HepG2 (cell line): Measurements from ENCODE around the gene TTN. TPM values are rescaled to one million over a fixed set of nuclear protein-coding genes. Genes with fewer than 3 reads are reported as not detected.

Experiments
- ATAC-seq: fragments of 200-7000 bp; cut with Tn5 transposase; 3 replicates; pipeline ENCODE4 v1.9.1; 2020; ENCODE audit warnings: mild to moderate bottlenecking, moderate library complexity
- BruUV-seq: library from RNA; stranded (reverse); fragments of 400-500 nt; replicated peaks from 2 replicates; lab custom pipeline; 2021; lab: Mats Ljungman, UMichigan
- CTCF ChIA-PET: fragments of 300-600 bp; formaldehyde crosslinking; extraction: SDS; loops from one replicate; lab custom pipeline; 2021; ENCODE audit warnings: low total read pairs, inconsistent platforms, low intra/inter-chr PET ratio; lab: Yijun Ruan, JAX
- POLR2A ChIA-PET: fragments of 350-600 bp; sonication (Branson Sonifier 250); formaldehyde crosslinking; loops from one replicate; lab custom pipeline; 2020; ENCODE audit warnings: antibody characterized with exemption, inconsistent platforms; lab: Yijun Ruan, JAX
- DNase-seq: peaks from one replicate; pipeline ENCODE4 v3.0.0-alpha.2; 2015; ENCODE audit warnings: low spot score
- FAIRE-seq: peaks from 3 replicates; lab custom pipeline; 2011; peaks lifted over from hg19 to GRCh38; lab: Jason Lieb, UNC
- H2AFZ ChIP-seq: one replicate; pipeline ENCODE4 v1.6.1; 2011; ENCODE audit warnings: low read length, inconsistent platforms
- H3K27ac ChIP-seq: fragments of 300-600 bp; 3 replicates; pipeline ENCODE4 v1.8.0; 2011; ENCODE audit warnings: mixed run types, mild to moderate bottlenecking, mixed read lengths, low read length, inconsistent platforms; ENCODE audit not compliant: insufficient read depth; ENCODE audit errors: extremely low read length
- H3K27me3 ChIP-seq, 2 experiments: fragments of 200-600 bp in 1 of 2; 2 replicates in 1 of 2; 3 replicates in 1 of 2; pipeline versions ENCODE4 v1.6.0 to v1.8.0; 2011; ENCODE audit warnings: low read length in 2 of 2, mild to moderate bottlenecking in 2 of 2, moderate library complexity in 2 of 2, inconsistent platforms in 1 of 2; ENCODE audit not compliant: insufficient read depth in 2 of 2, control insufficient read depth in 1 of 2
- H3K36me3 ChIP-seq, 2 experiments: fragments of 200-600 bp in 1 of 2; replicated peaks in 1 of 2; 2 replicates in 1 of 2; 3 replicates in 1 of 2; pipeline versions ENCODE4 v1.5.1 to v1.8.0; 2011; ENCODE audit warnings: low read length in 2 of 2, inconsistent platforms in 1 of 2; ENCODE audit not compliant: insufficient read depth in 2 of 2, control insufficient read depth in 1 of 2
- H3K4me1 ChIP-seq: 2 replicates; pipeline ENCODE4 v1.5.1; 2012; ENCODE audit warnings: low read length, inconsistent platforms; ENCODE audit not compliant: insufficient read depth
- H3K4me2 ChIP-seq: 2 replicates; pipeline ENCODE4 v1.6.0; 2011; ENCODE audit warnings: low read depth, low read length, inconsistent platforms
- H3K4me3 ChIP-seq, 3 experiments: fragments of 200-600 bp in 1 of 3; sonication (generic), shearing (Covaris generic) in 1 of 3; replicated peaks in 1 of 3; 2 replicates each; pipeline ENCODE4 v1.5.1; 2011 to 2016; ENCODE audit warnings: low read length in 3 of 3, inconsistent platforms in 2 of 3, low read depth in 2 of 3, mild to moderate bottlenecking in 2 of 3, control low read depth in 1 of 3, mixed read lengths in 1 of 3; ENCODE audit not compliant: insufficient read depth in 1 of 3
- H3K79me2 ChIP-seq: one replicate; pipeline ENCODE4 v1.6.1; 2011; ENCODE audit warnings: low read length, inconsistent platforms; ENCODE audit not compliant: insufficient read depth
- H3K9ac ChIP-seq: 2 replicates; pipeline ENCODE4 v1.6.0; 2011; ENCODE audit warnings: mild to moderate bottlenecking, low read depth, low read length, inconsistent platforms; ENCODE audit not compliant: insufficient read depth
- H3K9me3 ChIP-seq: 2 replicates; pipeline ENCODE4 v1.5.1; 2012; ENCODE audit warnings: mild to moderate bottlenecking, low read length
- H4K20me1 ChIP-seq: 2 replicates; pipeline ENCODE4 v1.6.0; 2011; ENCODE audit warnings: inconsistent platforms, mild to moderate bottlenecking, low read length, moderate library complexity; ENCODE audit not compliant: insufficient read depth
- CENPT ChIP-seq: sonication (generic); formaldehyde crosslinking; IDR thresholded peaks from 2 replicates; pipeline ENCODE4 v1.8.0; 2022; ENCODE audit warnings: low read depth, mild to moderate bottlenecking, moderate library complexity, missing genetic modification reagents
- CERS6 ChIP-seq: sonication (generic); formaldehyde crosslinking; IDR thresholded peaks from 2 replicates; pipeline ENCODE4 v1.5.0; 2020; ENCODE audit warnings: missing genetic modification reagents
- MAFF ChIP-seq: IDR thresholded peaks from 2 replicates; pipeline ENCODE4 v1.6.1; 2011; ENCODE audit warnings: low read depth, low read length, improper control_type of control experiment
- MAFK ChIP-seq, 2 experiments: IDR thresholded peaks in 1 of 2; conservative IDR thresholded peaks in 1 of 2; 2 replicates each; pipeline ENCODE4 v1.6.1; 2011; ENCODE audit warnings: improper control_type of control experiment in 2 of 2, low read length in 2 of 2
- RORA ChIP-seq: sonication (generic); formaldehyde crosslinking; IDR thresholded peaks from 2 replicates; pipeline ENCODE4 v1.5.0; 2020; ENCODE audit warnings: mild to moderate bottlenecking, missing genetic modification reagents, moderate library complexity
- XBP1 ChIP-seq: sonication (generic); formaldehyde crosslinking; IDR thresholded peaks from 2 replicates; pipeline ENCODE4 v1.5.0; 2020; ENCODE audit warnings: missing genetic modification reagents
- ZNF383 ChIP-seq: sonication (generic); formaldehyde crosslinking; IDR thresholded peaks from 2 replicates; pipeline ENCODE4 v1.4.0; 2020; ENCODE audit warnings: missing genetic modification reagents, mild to moderate bottlenecking, borderline replicate concordance
- ZNF790 ChIP-seq: sonication (generic); formaldehyde crosslinking; IDR thresholded peaks from 2 replicates; pipeline ENCODE4 v1.8.0; 2022; ENCODE audit warnings: missing genetic modification reagents, mild to moderate bottlenecking, borderline replicate concordance
- WGBS: methylation state at CpG from one replicate; pipeline ENCODE4 v1.1.6; 2017; ENCODE audit warnings: low lambda C conversion rate; 5-methylcytosine and 5-hydroxymethylcytosine counted together
- in situ Hi-C: cut with HindIII; loops from 2 replicates; pipeline ENCODE4 v1.10.0; 2017; ENCODE audit warnings: low pct_unique_long_range_greater_than_20kb; ENCODE audit not compliant: extremely low pct_ligation_motif_present
- intact Hi-C: fragments of 100-400 bp; cut with micrococcal nuclease; formaldehyde crosslinking; loops from one replicate; pipeline ENCODE4 v1.10.0; 2022; ENCODE audit not compliant: unreplicated experiment
- polyA plus RNA-seq, 8 experiments: library from polyadenylated mRNA; depleted of rRNA in 3 of 8; stranded (reverse) in 7 of 8; unstranded in 1 of 8; fragments of >200 nt; fragmentation: Illumina TruSeq in 4 of 8; extraction: Trizol in 4 of 8; gene quantifications; 2 replicates each; pipeline versions ENCODE4 v1.2.1 to v1.2.3, GENCODE V29; 2011 to 2016; ENCODE audit warnings: low read depth in 4 of 8, missing spikeins in 1 of 8, mixed read lengths in 1 of 8; ENCODE audit not compliant: insufficient read depth in 1 of 8
- total RNA-seq, 5 experiments: library from RNA; depleted of rRNA; stranded (reverse); fragments of >200 nt; fragmentation: Illumina TruSeq; extraction: Trizol; gene quantifications; 2 replicates each; pipeline ENCODE4 v1.2.3, GENCODE V29; 2016; ENCODE audit warnings: low read depth in 1 of 5
- TF ChIP-seq, protein P1 (sequence below): sonication (generic); formaldehyde crosslinking; IDR thresholded peaks from 2 replicates; pipeline ENCODE4 v1.5.1; 2020; ENCODE audit warnings: mild to moderate bottlenecking, missing genetic modification reagents

Gene TTN
- total and polyA plus RNA-seq, 2 of the 13 experiments (the other 11 are each of a cell fraction or from before 2014, with no cell fraction given) = under 0.01 TPM

DNA sequence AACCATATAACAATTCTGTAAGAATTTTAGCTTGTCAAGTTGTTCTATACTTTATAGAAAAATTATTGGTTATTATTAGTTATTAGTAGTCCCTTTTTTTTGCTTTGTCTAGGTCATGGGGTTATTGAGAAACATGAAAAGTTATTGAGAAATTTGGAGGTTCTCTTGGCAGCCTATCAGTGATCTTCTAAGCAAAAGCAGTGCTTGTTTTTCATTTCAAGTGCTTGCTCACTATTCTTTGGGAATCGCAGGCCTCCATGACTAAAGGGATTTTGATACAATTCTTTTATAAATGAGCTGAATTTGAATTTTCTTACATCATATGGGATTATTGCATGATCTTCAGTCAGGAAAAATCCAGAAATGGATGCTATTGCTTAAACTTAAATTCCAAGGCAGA, 301.1 kb downstream of the TTN start (continued):
- TF ChIP-seq CENPT (CRISPR knock-in tag) = no peak
- TF ChIP-seq ZNF383 (CRISPR knock-in tag) = no peak
- TF ChIP-seq RORA (CRISPR knock-in tag) = no peak
- TF ChIP-seq, protein P1, sequence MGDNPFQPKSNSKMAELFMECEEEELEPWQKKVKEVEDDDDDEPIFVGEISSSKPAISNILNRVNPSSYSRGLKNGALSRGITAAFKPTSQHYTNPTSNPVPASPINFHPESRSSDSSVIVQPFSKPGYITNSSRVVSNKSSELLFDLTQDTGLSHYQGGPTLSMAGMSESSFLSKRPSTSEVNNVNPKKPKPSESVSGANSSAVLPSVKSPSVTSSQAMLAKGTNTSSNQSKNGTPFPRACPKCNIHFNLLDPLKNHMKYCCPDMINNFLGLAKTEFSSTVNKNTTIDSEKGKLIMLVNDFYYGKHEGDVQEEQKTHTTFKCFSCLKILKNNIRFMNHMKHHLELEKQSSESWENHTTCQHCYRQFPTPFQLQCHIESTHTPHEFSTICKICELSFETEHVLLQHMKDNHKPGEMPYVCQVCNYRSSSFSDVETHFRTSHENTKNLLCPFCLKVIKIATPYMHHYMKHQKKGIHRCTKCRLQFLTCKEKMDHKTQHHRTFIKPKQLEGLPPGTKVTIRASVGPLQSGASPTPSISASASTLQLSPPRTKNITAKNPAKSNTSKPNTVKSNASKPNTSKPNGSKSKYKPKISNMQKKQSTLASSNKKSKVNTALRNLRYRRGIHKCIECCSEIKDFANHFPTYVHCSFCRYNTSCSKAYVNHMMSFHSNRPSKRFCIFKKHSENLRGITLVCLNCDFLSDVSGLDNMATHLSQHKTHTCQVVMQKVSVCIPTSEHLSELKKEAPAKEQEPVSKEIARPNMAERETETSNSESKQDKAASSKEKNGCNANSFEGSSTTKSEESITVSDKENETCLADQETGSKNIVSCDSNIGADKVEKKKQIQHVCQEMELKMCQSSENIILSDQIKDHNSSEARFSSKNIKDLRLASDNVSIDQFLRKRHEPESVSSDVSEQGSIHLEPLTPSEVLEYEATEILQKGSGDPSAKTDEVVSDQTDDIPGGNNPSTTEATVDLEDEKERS = no peak
- no peak for TF ChIP-seq CERS6
- TF ChIP-seq ZNF790 (CRISPR knock-in tag) = no peak

GRCh38 chr2:178502751-178503150, 304.5 kb downstream of the TTN start:
- peak; percentile 42 to 66 for TF ChIP-seq MAFK (conservative IDR thresholded peaks at IDR 0.05 in 1 of 2, IDR thresholded peaks at IDR 0.05 in 1 of 2; ENCODE audit: low read length in 2 of 2)
- TF ChIP-seq XBP1 = no peak
- TF ChIP-seq MAFF = peak; percentile 45; the same call in 1 of the 2 replicates
- BruUV-seq = no TSS peak
- Histone ChIP-seq H2AFZ (no peak overlapping the region), H3K4me1 (peaks cover 9% of the 10 kb centered on the region), H3K27me3 (no peaks in the 10 kb centered on the region), H4K20me1 (no peaks in the 10 kb centered on the region), H3K36me3 (peaks cover 11 to 62% of the 10 kb centered on the region in 2 experiments), H3K9ac (no peak overlapping the region), H3K79me2 (no peaks in the 10 kb centered on the region), H3K27ac (no peak overlapping the region), H3K9me3 (no peaks in the 10 kb centered on the region), H3K4me3 (no peak overlapping the region), H3K4me2 (no peak overlapping the region)
- DNase-seq (no peak), ATAC-seq (no peak), FAIRE-seq (no peak)
- WGBS = 97% methylated on average over 4 of the region's 4 CpGs
- intact Hi-C loops (no loop called here), in situ Hi-C loops (no loop called here)
- POLR2A ChIA-PET = no interaction called here
- CTCF ChIA-PET = no interaction called here
